NCI-H748 treated with DMSO at 0.1 percent for 48 hours (cell line): ENCODE data around the gene TAGLN3.
"Not testable (repeated sequence)": the region's sequence is repeated elsewhere in the genome, so short reads cannot be mapped to it uniquely, and the experiment has no call there.

Experiments used
- DNase-seq: peaks from one replicate; lab custom pipeline; 2025; lab: John Stamatoyannopoulos, UW

The TAGLN3 gene

DNA sequence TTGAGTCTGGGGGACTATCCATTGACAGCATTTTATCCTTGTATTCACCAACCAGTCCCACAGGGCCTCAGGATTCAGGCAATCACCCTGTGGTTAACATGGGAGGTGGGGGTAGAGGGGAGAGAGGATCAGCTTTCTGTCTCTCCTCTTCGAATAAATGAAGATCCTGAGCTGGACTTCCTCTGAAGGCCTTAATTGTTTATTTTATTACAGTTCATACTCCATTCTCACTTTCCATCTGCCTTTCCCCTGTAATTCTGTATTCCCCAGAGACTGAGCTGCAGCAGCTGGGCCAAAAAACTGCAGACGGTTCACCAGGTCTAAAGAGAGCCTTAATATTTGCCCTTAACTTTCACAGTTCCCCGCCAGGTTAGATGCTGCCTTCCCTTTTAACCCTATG, 11.9 kb downstream of the TAGLN3 start:
- DNase-seq: no peak

DNA sequence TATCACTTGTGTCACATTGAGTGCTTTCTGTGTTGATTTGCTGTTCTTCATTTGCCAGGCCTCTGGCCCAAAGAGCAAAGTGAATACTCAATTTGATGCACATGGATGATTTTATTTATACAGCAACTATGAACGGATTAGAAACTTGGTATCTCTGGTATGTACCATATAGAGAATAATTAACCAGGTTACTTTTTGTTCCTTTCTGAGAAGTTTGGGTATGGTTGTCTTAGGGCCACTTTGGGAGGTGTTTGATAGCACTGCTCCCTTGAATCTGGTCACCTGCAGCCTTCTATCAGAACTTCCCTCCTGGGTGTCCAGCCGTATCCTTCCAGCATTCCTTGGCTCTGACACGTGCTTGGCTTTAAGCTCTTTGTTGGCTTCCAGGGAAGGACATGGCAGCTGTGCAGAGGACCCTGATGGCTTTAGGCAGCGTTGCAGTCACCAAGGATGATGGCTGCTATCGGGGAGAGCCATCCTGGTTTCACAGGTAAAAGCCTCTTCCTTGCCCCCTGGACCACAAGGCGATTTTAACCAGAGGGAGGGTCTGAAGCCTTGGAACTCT, 12.7 kb downstream of the TAGLN3 start:
- DNase-seq: no peak

DNA sequence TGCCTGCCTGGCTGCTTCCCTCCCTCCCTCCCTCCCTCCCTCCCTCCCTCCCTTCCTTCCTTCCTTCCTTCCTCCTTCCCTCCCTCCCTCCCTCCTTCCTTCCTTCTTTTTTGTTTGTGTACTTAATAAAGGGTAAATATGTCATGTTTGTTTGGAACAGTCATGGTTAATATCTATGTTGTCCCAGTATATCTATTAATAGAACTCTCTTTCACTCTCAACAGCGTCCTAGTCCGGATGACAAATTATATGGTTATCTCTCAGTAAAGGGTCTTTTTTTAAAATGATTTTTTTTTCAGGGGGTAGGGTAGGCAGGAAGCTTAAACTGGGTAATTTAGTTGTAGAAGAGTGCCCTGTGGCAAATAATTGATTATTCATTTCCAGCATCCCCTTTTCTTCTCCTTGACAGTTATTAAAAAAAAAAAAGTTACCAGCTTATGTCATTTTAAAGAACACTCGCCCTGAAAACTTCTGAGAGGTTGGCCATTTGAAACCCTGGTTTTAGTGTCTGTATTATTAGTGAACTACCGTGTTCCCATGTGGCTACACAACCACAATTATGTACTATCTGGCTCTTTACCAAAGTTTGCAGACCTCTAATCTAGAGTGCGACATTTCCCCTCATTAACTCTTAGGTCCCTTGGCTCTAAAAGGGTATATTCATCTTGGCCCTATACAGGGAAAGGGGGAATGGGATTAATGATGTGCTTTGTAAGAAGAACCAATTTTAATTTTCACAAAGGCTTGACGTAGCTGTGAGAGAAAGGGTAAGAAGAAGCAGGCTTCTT, 13.7 kb downstream of the TAGLN3 start:
- DNase-seq: no peak

DNA sequence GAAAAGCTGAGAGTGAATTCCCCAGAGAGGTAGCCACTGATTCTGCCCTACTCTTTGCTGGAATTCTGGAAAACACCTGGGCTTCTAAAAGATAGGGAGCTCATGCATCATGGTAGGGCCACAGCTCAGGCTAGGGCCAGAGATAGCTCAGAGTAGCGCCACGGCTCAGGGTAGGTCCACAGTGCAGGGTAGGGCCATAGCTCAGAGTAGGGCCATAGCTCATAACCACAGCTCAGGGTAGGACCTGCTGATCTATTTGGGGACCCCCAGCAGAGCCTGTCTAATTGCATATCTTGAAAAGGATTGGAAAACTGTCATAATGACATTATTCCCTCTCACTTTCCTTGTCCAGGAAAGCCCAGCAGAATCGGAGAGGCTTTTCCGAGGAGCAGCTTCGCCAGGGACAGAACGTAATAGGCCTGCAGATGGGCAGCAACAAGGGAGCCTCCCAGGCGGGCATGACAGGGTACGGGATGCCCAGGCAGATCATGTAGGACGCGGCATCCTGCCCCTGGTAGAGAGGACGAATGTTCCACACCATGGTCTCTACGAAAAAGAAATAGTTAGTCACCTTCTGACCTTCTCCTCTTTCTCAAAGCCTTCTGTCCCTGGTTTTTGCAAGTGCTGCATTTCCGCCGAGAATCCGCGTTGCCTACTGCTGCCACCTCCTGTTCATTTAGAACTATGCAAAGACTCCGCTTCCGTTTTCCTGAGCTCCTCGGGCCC, 14.5 kb downstream of the TAGLN3 start:
- DNase-seq: no peak

DNA sequence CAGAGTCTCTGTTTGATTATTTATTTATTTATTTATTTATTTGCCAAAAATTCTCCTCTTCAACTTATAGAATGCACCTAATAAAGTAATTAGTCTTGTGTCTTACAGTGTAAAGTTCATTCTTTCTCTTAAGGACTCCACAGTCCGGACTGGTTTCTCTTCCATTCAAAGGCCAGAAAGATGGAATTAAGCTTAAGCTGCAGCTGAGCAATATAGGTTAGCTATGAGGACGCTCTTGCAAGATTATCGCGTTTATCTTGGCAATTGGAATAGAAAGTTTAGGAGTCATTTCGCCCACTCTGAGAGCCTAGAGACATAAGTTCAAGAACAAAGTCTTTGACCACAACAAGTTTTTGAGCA, 15.0 kb downstream of the TAGLN3 start:
- no peak for DNase-seq

DNA sequence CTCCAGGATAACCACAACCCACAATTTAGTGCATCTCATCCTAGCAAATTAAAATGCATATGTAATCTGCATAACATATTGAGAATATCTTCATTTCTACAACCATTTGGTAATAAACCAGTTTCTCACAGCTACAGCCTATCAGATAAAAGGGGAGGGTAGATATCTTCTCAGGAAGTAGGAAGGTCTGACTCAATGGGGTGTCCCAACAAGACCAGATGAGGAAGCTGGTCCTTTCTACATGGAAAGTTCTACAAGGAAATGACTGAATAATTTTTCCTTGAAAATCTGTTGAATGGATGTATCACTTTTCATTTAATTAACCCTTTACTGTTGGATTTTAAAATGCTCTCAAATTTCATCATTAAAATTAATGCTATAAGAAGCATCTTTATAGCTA, 18.4 kb downstream of the TAGLN3 start:
- DNase-seq: no peak

DNA sequence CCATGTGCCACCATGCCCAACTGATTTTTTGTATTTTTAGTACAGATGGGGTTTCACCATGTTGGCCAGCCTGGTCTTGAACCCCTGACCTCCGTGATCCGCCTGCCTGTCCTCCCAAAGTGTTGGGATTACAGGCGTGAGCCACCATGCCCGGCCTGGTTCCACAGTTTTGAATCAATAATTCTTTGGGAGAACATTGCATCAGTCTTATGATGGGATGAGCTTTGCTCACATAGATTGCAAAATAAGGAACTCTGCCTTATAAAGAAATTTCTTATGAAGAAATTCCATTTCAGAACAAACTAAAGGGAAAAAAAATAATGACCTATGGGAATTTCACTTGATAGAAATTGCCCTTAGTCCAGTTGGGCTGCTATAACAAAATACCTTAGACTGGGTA, 20.0 kb downstream of the TAGLN3 start:
- no peak for DNase-seq

DNA sequence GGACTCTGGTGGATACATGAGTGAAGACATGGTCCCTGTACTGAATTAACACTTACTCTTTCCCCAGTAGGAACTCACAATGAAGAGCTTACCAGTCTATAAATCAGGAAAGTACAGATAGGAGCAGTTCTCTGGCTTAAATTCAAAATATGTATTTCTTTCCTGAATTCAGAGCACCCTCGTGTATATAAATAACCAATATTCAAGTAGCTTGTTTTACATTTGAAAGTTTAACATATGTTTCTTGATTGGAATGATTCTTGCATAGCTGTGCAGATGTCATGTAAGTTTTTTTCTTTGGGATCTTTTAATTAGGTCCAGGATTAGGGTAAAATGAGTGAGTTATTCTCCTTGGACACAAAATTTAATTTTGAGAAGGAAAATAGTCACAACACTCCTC, 21.0 kb downstream of the TAGLN3 start:
- no peak for DNase-seq

DNA sequence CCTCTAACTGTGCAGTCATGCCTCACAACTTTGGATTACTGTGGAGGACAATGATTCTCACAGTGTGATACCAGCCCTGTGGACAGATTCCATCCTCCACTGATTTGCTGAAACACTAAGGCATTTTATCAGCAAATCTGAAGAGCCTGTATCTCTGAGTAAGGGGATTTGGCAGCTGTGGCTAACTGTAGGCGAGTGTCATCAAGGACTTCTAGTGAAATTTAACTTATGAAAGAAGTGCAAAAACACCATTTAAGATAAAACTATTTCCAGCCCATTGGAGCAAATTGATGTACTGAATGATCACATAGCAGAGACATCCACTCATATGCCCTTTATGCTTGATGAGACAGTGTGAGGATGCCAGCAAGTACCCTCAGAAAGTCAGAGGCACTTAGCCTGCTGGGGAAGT, 22.0 kb downstream of the TAGLN3 start:
- DNase-seq: no peak

DNA sequence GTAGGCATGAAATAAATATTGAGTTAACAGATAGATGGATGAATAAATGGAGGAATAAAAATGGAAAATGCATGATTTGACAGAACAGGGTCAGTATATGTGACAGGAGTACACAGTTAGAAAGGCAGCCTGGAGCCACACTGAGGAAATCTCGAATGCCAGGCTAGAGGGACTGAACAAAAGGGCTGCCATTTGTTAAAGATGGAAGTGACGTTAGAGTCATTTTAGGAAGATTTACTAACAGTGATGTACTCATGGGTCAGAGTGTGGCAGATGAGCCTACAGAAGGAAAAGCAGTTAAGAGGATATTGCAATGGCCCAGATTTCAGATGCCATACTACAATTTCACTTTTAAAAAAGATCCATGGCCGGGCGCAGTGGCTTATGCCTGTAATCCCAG, 28.4 kb downstream of the TAGLN3 start:
- no peak for DNase-seq

DNA sequence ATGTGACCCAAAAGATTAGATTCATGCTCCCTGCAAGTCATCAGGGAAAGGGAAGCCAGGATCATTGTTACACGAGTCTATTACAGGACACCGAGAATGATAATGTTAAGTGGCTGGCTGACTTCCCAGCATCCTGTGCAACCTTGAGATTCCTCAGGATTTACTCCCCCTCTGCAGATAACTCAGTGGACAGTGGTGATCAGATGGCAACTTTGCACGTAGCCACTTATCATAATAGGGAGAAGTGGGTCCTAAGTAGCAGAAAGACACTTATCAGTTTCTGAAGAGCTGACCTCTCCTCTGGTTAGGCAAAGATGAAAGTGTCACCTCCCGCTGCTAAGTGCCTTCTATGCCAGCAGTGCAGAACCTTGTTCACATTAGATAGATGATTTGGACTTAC, 29.1 kb downstream of the TAGLN3 start:
- no peak for DNase-seq

DNA sequence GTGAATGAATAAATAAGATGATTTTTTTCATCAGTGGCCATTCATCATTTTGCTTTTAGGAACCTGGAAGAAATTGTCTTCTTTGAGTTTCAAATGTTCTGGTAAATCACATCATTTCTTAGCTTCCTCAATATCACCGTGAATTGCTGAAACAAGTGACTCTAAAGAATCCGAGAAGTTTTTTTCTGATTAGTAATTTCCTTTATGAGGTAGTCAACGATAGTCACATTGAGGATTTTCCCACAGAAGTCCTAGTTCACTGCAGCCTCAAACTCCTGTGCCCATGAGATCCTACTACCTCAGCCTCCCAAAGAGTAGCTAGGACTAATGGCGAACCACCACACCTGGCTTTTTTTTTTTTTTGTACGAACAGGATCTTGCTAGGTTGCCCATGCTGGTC, 32.2 kb downstream of the TAGLN3 start:
- no peak for DNase-seq

DNA sequence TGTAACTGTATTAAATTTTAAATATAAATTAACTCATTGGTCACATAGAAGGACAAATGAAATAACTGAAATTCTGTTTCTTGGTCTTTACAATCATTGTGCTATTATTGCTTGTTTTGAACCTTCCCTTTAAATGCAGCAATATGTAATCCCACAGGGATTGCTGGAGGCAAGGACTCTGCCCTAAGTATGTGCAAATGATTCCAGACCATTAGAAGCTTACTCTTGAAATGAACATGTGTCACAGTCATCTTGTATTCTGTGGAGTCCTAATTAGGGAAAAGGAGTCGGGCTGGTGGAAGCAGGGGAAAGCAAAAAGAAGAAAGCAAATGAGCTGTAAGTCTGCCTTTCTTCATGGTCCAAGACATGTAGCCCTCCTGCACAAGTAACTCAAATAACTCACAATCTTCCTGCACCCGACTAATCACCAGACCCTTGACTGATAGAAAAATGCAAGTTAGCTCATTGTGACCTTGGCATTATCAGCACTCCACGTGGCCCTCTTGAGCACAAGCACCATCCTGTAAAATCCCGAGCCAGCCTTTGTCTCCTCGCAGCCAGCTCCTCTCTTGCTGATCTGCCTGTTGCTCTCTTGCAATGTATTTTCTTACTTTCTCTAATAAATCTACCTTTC, 33.5 kb downstream of the TAGLN3 start:
- no peak for DNase-seq

DNA sequence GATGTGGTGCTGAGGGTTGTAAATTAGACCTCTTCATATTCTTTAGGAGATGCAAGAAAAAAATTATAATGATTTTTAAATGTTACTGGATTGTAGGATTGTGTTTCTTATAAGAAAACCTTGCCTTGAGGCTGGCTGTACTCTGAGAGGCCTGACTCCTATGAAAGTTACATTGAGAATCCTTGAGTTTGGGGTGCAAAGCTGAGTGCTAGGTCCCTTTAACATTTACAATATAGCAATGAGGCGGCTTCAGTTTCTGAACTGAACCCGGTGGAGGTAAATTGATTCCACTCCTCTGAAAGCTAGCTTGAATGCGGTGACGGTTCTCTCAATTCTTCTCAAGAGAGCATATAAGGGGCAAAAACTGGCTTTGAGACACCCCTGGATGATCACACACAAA, 35.7 kb downstream of the TAGLN3 start, which contains the start of gene TMPRSS7:
Gene TMPRSS7, plus strand, starts transcription at position 301 of the 400 bp plus-strand sequence. CDS start 110 bp downstream, outside the sequence.
- no peak for DNase-seq

DNA sequence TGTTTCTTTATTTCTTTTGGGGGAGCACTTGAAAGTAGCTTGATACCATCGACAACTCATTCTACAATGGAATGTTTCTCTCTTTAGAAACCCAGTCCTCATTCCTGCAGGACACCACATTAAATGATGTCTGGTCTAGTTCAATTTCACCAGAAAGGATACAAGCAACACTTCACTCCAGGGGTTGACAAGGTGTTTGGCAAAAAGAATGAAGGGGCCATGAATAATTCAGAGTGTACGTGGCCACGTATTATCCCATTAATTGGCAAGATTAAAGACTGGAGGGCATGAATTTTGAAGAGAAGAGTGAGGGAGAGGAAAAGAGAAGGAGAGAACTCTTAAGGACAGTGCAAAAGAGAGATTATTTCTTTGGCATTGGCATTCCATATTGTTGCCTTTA, 36.5 kb downstream of the TAGLN3 start:
- no peak for DNase-seq

DNA sequence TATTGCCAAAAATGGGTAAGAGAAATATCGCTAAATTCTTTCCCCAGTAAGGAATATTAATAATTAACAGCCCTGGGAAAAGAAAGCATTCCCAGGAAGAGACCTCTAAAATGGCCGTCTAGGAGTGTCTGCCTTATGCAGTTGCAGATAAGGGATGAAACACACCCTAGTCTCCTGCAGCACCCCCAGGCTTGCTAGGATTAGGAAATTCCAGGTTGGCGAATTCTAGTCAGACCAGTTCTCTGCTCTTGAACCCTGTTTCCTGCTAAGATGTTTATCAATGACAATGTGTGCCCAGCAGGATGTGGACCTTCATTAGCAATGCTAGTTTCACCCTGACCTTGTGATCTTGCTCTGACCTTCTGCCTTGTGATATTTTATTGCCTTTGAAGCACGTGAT, 38.5 kb downstream of the TAGLN3 start:
- not testable (repeated sequence) for DNase-seq

DNA sequence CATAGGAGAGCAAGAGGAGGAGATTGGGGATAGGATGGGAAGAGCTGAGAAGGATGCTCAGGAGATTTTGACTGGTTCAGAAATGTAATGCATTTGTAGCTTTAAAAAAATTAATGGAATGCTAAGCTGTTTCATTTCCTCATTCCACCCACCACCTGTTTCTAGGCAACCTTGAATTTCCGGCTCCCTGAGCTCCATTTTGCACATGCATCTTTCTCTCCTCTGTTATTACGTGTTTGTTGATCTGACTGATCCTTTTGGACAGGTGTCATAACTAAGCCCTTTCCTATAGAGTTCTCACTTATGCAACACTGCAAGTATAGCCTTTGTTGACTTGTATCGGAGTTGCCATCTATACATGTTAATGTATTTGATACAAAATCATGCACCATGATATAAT, 40.1 kb downstream of the TAGLN3 start:
- DNase-seq: no peak

DNA sequence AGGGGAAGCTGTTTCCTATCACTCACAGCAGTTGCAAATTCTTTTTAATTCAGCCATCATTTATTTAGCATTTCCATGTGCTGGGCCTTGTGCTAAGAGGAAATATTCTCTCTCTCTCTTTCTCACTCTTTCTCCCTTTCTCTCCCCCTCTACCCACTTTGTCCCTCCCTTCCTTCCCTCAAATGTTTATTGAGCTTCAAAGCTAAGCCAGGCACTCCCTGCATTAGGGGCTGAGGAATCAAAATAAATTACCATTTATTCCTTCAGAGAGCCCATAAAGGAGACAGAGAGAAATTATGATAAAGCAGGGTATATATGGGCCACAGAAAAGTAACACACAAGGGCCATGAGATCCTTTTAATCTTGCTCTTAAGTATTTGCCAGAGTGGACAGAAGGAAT, 42.6 kb downstream of the TAGLN3 start:
- DNase-seq: no peak

DNA sequence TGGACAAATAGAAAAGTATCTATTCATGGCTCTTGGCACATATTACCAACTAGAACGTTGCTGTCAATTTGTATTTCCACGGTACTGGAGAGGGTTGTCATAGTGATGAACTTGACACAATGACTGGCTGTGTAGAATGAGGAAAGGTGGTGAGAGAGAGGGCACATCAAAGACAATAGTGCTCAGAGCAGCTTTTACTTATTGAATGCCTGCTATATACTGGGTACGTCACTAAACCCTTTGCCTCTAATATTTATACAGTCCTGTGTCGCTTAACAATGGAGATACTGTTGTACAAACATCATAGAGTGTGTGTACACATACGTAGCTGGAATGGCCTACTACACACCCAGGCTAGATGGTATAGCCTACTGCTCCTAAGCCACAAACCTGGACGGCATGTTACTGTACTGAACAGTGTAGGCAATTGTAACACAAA, 44.1 kb downstream of the TAGLN3 start:
- DNase-seq: peak; percentile 99

DNA sequence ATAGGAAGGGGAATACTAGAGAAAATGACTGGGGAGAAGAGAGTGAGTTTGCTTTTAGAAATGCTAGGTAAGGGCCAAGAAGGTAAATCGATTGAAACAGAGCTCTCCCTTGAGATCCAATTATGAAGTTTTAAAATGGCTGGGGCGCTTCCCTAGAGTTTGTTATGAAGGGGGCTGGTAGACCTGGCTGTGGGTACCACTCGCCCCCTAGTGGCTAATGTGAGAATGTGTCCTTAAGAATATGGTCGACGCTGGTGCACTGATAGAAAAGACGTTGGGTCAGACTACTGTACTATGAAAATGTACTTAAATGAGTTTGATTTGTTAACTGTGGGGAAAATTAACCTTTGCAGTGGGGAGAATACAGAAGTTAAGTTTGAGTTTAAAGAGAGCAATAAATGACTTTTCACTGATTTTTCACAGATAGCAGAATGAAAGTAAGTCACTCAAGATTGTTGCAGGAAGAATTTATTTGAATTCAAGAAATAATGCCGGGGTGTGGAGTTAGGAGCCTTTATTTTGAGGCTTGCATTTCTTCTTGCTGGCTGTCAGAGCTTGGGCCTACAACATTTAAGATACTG, 45.0 kb downstream of the TAGLN3 start:
- peak; percentile 80 for DNase-seq

DNA sequence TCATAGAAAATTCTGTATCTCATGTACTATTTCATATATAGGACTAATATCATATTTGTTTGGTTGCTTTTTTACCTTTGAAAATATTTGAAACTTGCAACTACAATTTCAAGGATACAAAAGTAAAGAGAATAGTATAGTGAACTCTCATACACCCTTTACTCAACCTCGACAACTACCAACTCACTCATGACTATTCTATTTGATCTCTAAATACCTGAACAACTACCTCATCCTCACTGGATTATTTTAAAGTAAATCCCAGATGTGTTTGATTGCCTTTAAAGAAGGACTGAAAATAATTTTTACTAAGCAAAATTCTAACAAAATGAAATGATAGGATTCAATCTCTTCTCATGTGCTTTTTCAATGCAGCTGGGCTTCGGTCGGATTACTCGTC, 47.9 kb downstream of the TAGLN3 start:
- DNase-seq: no peak

DNA sequence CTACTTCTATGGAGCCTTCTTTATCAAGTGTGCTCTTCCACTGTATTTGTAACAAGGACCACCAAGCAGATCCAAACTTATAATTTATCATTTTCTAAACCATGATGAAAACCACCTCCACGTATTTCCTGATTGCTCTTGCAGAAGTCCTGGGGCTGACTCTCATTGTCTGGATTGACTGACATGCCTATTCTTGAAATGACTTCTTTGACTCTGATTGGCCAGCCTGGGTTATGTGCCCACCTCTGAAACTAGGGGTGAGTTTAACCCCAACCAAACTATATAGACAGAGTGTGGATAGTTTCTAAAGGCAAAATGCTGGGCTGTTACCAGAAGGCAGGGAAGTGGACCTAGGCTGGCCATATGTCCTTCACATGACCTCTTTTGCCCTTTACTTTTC, 48.5 kb downstream of the TAGLN3 start:
- DNase-seq: no peak
